Measurements from ENCODE around the gene KCNJ6. TPM values are rescaled to one million over a fixed set of nuclear protein-coding genes. Genes with fewer than 3 reads are reported as not detected.
"Not testable (repeated sequence)": the region's sequence is repeated elsewhere in the genome, so short reads cannot be mapped to it uniquely, and the experiment has no call there.

The KCNJ6 gene
- total RNA-seq, 2 donors from 2014 or later = 0.33 TPM; not detected in 1

DNA sequence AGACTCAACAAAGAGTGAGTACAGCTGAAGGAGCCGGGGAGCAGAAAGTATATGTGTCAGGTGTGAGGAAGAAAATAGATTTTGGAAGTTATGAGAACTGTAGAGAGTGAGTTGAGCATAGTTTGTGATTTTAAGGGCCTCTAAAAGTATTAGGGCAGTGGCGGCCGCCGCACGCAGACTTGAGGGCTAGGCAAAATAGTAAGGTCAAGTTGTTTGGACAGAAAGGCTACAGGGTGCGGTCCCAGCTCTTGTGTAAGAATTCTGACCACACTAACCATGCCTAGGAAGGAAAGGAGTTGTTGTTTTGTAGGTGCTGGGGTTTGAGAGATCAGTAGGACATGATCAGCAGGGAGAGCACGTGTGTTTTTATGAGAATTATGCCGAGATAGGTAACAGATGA lies 327.6 kb downstream of the KCNJ6 start:
- H3K36me3 Mint-ChIP-seq (ENCODE audit: low read depth); H3K9me3 Mint-ChIP-seq: not testable (repeated sequence)

DNA sequence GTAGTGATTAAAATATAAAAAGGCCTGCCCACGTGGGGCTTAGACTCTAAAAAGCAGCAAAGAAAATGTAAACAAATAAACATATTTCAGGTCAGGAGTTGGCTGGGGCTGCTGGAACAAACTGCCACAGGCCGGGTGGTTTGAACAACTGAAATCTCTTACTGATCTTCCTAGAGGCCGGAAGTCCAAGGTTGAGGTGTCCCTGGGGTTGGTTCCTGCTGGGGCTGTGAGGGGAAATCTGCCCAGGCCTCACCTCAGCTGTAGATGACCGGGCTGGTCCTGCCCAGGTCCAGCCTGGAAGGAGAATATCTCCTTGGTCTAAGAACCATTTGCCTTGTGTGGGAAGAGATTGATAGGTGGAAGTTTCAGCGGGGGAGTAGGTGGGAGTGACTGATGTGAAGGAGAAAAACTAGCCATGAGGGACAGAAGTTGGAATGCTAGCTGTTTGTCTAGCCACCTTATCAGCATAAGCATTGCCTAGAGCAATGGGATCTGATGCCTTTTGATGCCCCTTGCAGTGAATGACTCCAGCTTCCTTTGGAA lies 328.6 kb downstream of the KCNJ6 start:
- H3K36me3 Mint-ChIP-seq (ENCODE audit: low read depth) = no peaks in the 10 kb centered on the region
- no peaks in the 10 kb centered on the region for H3K27me3 ChIP-seq (ENCODE audit: control insufficient read depth, insufficient read depth, low read length, poor library complexity, severe bottlenecking)
- WGBS, 2 experiments (ENCODE audit: insufficient coverage in 1 of 2, insufficient read length in 1 of 2) = 90 to 95% methylated on average over 3 to 5 of the region's 5 CpGs
- no peaks in the 10 kb centered on the region for H3K4me1 ChIP-seq (ENCODE audit: control insufficient read depth, insufficient read depth, low read length)
- H3K9ac ChIP-seq (ENCODE audit: extremely low read depth, low read length, poor library complexity, severe bottlenecking) = no peak overlapping the region
- H3K36me3 ChIP-seq (ENCODE audit: control insufficient read depth, insufficient read depth, low read length) = peaks cover 27% of the 10 kb centered on the region
- no peaks in the 10 kb centered on the region for H3K27me3 Mint-ChIP-seq (ENCODE audit: insufficient read depth)
- no peaks in the 10 kb centered on the region for H3K9me3 Mint-ChIP-seq
- peaks cover 6% of the 10 kb centered on the region for H3K4me1 Mint-ChIP-seq
- no peaks in the 10 kb centered on the region for H3K9me3 ChIP-seq (ENCODE audit: control insufficient read depth, low read length)
- H3K27ac Mint-ChIP-seq = no peak overlapping the region
- H3K27ac ChIP-seq (ENCODE audit: low read depth, low read length) = no peak overlapping the region
- H3K4me3 ChIP-seq (ENCODE audit: low read length) = peak overlapping the region; percentile 73
- H3K4me3 Mint-ChIP-seq = no peak overlapping the region
- peak; percentile 63 for DNase-seq
- TF ChIP-seq, protein P1, sequence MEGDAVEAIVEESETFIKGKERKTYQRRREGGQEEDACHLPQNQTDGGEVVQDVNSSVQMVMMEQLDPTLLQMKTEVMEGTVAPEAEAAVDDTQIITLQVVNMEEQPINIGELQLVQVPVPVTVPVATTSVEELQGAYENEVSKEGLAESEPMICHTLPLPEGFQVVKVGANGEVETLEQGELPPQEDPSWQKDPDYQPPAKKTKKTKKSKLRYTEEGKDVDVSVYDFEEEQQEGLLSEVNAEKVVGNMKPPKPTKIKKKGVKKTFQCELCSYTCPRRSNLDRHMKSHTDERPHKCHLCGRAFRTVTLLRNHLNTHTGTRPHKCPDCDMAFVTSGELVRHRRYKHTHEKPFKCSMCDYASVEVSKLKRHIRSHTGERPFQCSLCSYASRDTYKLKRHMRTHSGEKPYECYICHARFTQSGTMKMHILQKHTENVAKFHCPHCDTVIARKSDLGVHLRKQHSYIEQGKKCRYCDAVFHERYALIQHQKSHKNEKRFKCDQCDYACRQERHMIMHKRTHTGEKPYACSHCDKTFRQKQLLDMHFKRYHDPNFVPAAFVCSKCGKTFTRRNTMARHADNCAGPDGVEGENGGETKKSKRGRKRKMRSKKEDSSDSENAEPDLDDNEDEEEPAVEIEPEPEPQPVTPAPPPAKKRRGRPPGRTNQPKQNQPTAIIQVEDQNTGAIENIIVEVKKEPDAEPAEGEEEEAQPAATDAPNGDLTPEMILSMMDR (conservative IDR thresholded peaks at IDR 0.05) = no peak

More for the DNA sequence above, 327.6 kb downstream of the KCNJ6 start:
- peaks cover 14% of the 10 kb centered on the region for H3K4me1 Mint-ChIP-seq
- not testable (repeated sequence) for H3K4me3 Mint-ChIP-seq; DNase-seq; H3K27me3 ChIP-seq (ENCODE audit: control insufficient read depth, insufficient read depth, low read length, poor library complexity, severe bottlenecking); H3K27me3 Mint-ChIP-seq (ENCODE audit: insufficient read depth); H3K27ac Mint-ChIP-seq; H3K4me1 ChIP-seq (ENCODE audit: control insufficient read depth, insufficient read depth, low read length); H3K27ac ChIP-seq (ENCODE audit: low read depth, low read length); H3K9ac ChIP-seq (ENCODE audit: extremely low read depth, low read length, poor library complexity, severe bottlenecking); H3K9me3 ChIP-seq (ENCODE audit: control insufficient read depth, low read length)
- peak overlapping the region; percentile 73 for H3K4me3 ChIP-seq (ENCODE audit: low read length)
- H3K36me3 ChIP-seq (ENCODE audit: control insufficient read depth, insufficient read depth, low read length) = peaks cover 27% of the 10 kb centered on the region
- 89 to 94% methylated on average over 3 to 7 of the region's 8 CpGs for WGBS, 2 experiments (ENCODE audit: insufficient coverage in 1 of 2, insufficient read length in 1 of 2)

DNA sequence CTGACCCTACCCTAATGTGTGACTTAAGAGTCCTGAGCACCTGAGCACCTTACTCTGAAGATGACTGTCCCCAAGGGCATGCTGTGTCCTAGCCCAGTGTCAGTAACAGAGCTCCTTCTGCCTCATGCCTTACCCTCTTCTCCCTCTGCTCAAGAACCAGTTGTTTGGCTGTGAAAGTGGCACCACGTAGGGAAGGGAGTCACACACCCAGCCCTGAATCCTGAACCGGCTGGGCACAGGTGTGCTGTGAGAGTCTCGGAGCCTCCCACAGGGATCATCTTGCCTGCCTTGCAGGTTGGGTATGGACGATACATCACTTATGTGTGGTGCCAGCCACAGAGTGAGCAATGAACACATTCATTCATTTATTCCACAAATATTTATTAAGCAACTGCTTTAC lies 329.1 kb downstream of the KCNJ6 start:
- TF ChIP-seq, protein P1 (conservative IDR thresholded peaks at IDR 0.05) = no peak
- H3K36me3 ChIP-seq (ENCODE audit: control insufficient read depth, insufficient read depth, low read length) = peaks cover 27% of the 10 kb centered on the region
- no peaks in the 10 kb centered on the region for H3K27me3 ChIP-seq (ENCODE audit: control insufficient read depth, insufficient read depth, low read length, poor library complexity, severe bottlenecking)
- no peak overlapping the region for H3K9ac ChIP-seq (ENCODE audit: extremely low read depth, low read length, poor library complexity, severe bottlenecking)
- Mint-ChIP-seq H3K9me3 (peaks cover 2% of the 10 kb centered on the region), H3K27me3 (ENCODE audit: insufficient read depth) (no peaks in the 10 kb centered on the region), H3K27ac (no peak overlapping the region), H3K36me3 (ENCODE audit: low read depth) (peaks cover 2% of the 10 kb centered on the region), H3K4me1 (peaks cover 3% of the 10 kb centered on the region), H3K4me3 (no peak overlapping the region)
- H3K4me1 ChIP-seq (ENCODE audit: control insufficient read depth, insufficient read depth, low read length) = no peaks in the 10 kb centered on the region
- no peaks in the 10 kb centered on the region for H3K9me3 ChIP-seq (ENCODE audit: control insufficient read depth, low read length)
- 96 to 100% methylated on average over 2 to 4 of the region's 4 CpGs for WGBS, 2 experiments (ENCODE audit: insufficient coverage in 1 of 2, insufficient read length in 1 of 2)
- H3K4me3 ChIP-seq (ENCODE audit: low read length) = peak overlapping the region; percentile 73
- H3K27ac ChIP-seq (ENCODE audit: low read depth, low read length) = no peak overlapping the region
- peak; percentile 66 for DNase-seq

DNA sequence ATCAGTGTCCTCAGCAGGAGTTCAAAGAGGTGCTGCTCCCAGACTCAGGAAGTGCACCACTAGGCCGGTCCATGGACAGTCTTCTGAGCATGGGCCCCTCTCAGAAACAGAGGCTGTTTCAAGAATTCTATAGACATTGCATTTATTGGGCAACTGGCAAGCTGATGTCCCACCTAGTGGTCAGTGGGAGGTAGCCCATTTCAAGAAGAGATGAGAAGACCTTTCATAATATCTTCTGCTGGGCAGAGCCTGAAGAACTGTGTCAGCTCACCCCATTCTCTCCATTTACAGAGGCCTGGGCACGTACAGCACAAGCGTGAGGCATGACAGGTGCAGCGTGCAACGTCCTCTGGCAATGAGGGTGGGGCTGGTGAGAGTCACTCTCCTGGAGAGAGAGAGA lies 333.7 kb downstream of the KCNJ6 start:
- Mint-ChIP-seq H3K4me3 (no peak overlapping the region), H3K4me1 (peaks cover 3% of the 10 kb centered on the region), H3K27me3 (ENCODE audit: insufficient read depth) (no peaks in the 10 kb centered on the region), H3K36me3 (ENCODE audit: low read depth) (peaks cover 9% of the 10 kb centered on the region), H3K9me3 (peaks cover 31% of the 10 kb centered on the region), H3K27ac (peak overlapping the region; percentile 59)
- no peak overlapping the region for H3K9ac ChIP-seq (ENCODE audit: extremely low read depth, low read length, poor library complexity, severe bottlenecking)
- WGBS, 2 experiments (ENCODE audit: insufficient coverage in 1 of 2, insufficient read length in 1 of 2) = 75 to 82% methylated on average over 1 to 5 of the region's 5 CpGs
- H3K27me3 ChIP-seq (ENCODE audit: control insufficient read depth, insufficient read depth, low read length, poor library complexity, severe bottlenecking) = no peaks in the 10 kb centered on the region
- H3K27ac ChIP-seq (ENCODE audit: low read depth, low read length) = no peak overlapping the region
- TF ChIP-seq, protein P1 (conservative IDR thresholded peaks at IDR 0.05) = peak; percentile 78
- peaks cover 9% of the 10 kb centered on the region for H3K36me3 ChIP-seq (ENCODE audit: control insufficient read depth, insufficient read depth, low read length)
- H3K9me3 ChIP-seq (ENCODE audit: control insufficient read depth, low read length) = peaks cover 21% of the 10 kb centered on the region
- no peak overlapping the region for H3K4me3 ChIP-seq (ENCODE audit: low read length)
- H3K4me1 ChIP-seq (ENCODE audit: control insufficient read depth, insufficient read depth, low read length) = no peaks in the 10 kb centered on the region
- DNase-seq = peak; percentile 55
